ENCODE data around the gene CASP4. TPM values are rescaled to one million over a fixed set of nuclear protein-coding genes. Genes with fewer than 3 reads are reported as not detected.

The CASP4 gene
- total and polyA plus RNA-seq, 2 of the 4 experiments (the other 2 are of a cell fraction): 82.5 to 91.9 TPM

DNA sequence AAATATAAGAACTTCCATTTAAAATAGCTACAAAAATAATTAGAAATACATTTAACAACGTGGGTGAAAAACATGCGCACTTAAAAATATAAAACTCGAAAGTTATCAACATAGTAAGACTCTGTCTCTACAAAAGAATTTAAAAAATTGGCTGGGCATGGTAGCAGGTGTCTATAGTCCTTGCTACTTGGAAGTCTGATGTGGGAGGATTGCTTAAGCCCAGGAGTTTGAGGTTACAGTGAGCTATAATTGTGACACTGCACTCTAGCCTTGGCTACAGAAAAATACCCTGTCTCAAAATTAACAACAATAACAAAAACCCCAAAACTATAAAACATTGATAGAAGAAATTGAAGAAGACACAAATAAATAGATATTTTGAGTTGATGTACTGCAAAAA, 56.3 kb downstream of the CASP4 start:
- Histone ChIP-seq H4K5ac (ENCODE audit: low read depth, low read length) (no peak overlapping the region), H3K9me3 (ENCODE audit: control insufficient read depth, insufficient read depth, low read length) (no peaks in the 10 kb centered on the region), H3K18ac (ENCODE audit: low read depth, low read length) (no peak overlapping the region), H3K9me1 (ENCODE audit: insufficient read depth, low read length) (peaks cover 5% of the 10 kb centered on the region), H4K20me1 (ENCODE audit: insufficient read depth, low read length) (no peaks in the 10 kb centered on the region), H3K4me3 (ENCODE audit: insufficient read depth, low read depth, low read length) (no peak overlapping the region), H3K9ac (ENCODE audit: low read depth, low read length) (no peak overlapping the region), H3K27ac (ENCODE audit: insufficient read depth, low read length) (no peak overlapping the region), H2AK5ac (ENCODE audit: low read depth, low read length) (no peak overlapping the region), H2AFZ (replicated peaks; ENCODE audit: low read length, poor library complexity) (no peak overlapping the region), H4K91ac (ENCODE audit: insufficient read depth, low read depth, low read length) (no peak overlapping the region), H2BK20ac (ENCODE audit: low read depth, low read length) (no peak overlapping the region), H4K8ac (ENCODE audit: low read depth in 2 of 2, low read length in 2 of 2) (no peak overlapping the region), H3K27me3 (ENCODE audit: control insufficient read depth, insufficient read depth, low read length) (no peaks in the 10 kb centered on the region), H3K23ac (ENCODE audit: low read depth, low read length) (no peak overlapping the region), H3K14ac (replicated peaks; ENCODE audit: low read depth, low read length) (no peak overlapping the region), H2BK15ac (ENCODE audit: low read depth, low read length) (no peak overlapping the region), H2BK5ac (ENCODE audit: low read depth, low read length, poor library complexity, severe bottlenecking) (no peak overlapping the region), H3K79me1 (ENCODE audit: low read depth in 1 of 2, low read length in 2 of 2) (no peaks in the 10 kb centered on the region), H3K36me3 (ENCODE audit: control insufficient read depth, insufficient read depth, low read length) (no peaks in the 10 kb centered on the region), H2BK120ac (ENCODE audit: low read depth, low read length) (no peak overlapping the region), H2AK9ac (replicated peaks; ENCODE audit: low read depth, low read length, poor library complexity) (no peak overlapping the region), H3K4me1 (ENCODE audit: control insufficient read depth, insufficient read depth, low read length) (peaks cover 12% of the 10 kb centered on the region), H3K4me2 (ENCODE audit: low read depth, low read length) (no peak overlapping the region), H3K56ac (ENCODE audit: extremely low read depth, insufficient read depth, low read length) (no peak overlapping the region), H3K4ac (ENCODE audit: low read depth, low read length) (no peak overlapping the region)
- DNase-seq: no peak
- no CpG with 5 or more reads among the region's 3 CpGs for WGBS, 2 experiments (ENCODE audit: extremely low coverage in 2 of 2, insufficient read length in 1 of 2)
- dilution Hi-C loops (cut with HindIII; ENCODE audit: low sequenced_read_pairs, unreplicated experiment) (no loop called here), intact Hi-C loops (cut with micrococcal nuclease) (no loop called here), in situ Hi-C loops (cut with MboI; ENCODE audit: low sequenced_read_pairs) (no loop called here)
- POLR2A ChIA-PET (ENCODE audit: unreplicated experiment): no interaction called here
- BruUV-seq (replicated peaks): no TSS peak
- no peak for ATAC-seq (ENCODE audit: low read depth)
- CTCF ChIA-PET: no interaction called here
- TF ChIP-seq MAFK (IDR thresholded peaks at IDR 0.05; ENCODE audit: low read depth, low read length) (no peak), USF2 (IDR thresholded peaks at IDR 0.05; ENCODE audit: low read depth, low read length) (no peak), RCOR1 (IDR thresholded peaks at IDR 0.05; ENCODE audit: insufficient replicate concordance, low read length) (no peak), MXI1 (IDR thresholded peaks at IDR 0.05; ENCODE audit: borderline replicate concordance, low read depth, low read length) (no peak), MAZ (IDR thresholded peaks at IDR 0.05; ENCODE audit: borderline replicate concordance, low read depth, low read length) (no peak), CHD1 (IDR thresholded peaks at IDR 0.05; ENCODE audit: low read depth, low read length) (no peak), RFX5 (IDR thresholded peaks at IDR 0.05; ENCODE audit: low read depth, low read length) (no peak), CEBPB (IDR thresholded peaks at IDR 0.05; ENCODE audit: low read depth, low read length) (no peak), POLR2A (IDR thresholded peaks at IDR 0.05; ENCODE audit: low read depth, low read length) (no peak), NFE2L2 (IDR thresholded peaks at IDR 0.05; ENCODE audit: low read depth, low read length) (no peak), BHLHE40 (IDR thresholded peaks at IDR 0.05; ENCODE audit: low read depth, low read length) (no peak), RAD21 (IDR thresholded peaks at IDR 0.05; ENCODE audit: low read length) (no peak), ELK1 (IDR thresholded peaks at IDR 0.05; ENCODE audit: borderline replicate concordance, low read depth, low read length) (no peak), FOS (IDR thresholded peaks at IDR 0.05; ENCODE audit: low read depth, low read length) (no peak), SMC3 (IDR thresholded peaks at IDR 0.05; ENCODE audit: low read depth, low read length) (no peak)
- TF ChIP-seq, protein P1, sequence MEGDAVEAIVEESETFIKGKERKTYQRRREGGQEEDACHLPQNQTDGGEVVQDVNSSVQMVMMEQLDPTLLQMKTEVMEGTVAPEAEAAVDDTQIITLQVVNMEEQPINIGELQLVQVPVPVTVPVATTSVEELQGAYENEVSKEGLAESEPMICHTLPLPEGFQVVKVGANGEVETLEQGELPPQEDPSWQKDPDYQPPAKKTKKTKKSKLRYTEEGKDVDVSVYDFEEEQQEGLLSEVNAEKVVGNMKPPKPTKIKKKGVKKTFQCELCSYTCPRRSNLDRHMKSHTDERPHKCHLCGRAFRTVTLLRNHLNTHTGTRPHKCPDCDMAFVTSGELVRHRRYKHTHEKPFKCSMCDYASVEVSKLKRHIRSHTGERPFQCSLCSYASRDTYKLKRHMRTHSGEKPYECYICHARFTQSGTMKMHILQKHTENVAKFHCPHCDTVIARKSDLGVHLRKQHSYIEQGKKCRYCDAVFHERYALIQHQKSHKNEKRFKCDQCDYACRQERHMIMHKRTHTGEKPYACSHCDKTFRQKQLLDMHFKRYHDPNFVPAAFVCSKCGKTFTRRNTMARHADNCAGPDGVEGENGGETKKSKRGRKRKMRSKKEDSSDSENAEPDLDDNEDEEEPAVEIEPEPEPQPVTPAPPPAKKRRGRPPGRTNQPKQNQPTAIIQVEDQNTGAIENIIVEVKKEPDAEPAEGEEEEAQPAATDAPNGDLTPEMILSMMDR (conservative IDR thresholded peaks at IDR 0.05; ENCODE audit: low read depth, low read length): no peak
